HepG2 (cell line): ENCODE measurements around the gene SPAG9. TPM values are rescaled to one million over a fixed set of nuclear protein-coding genes. Genes with fewer than 3 reads are reported as not detected.

Experiments used
- AHR ChIP-seq: IDR thresholded peaks from 2 replicates; pipeline ENCODE4 v1.6.1; 2018; ENCODE audit warnings: missing genetic modification reagents, missing compliant biosample characterization
- ARNTL ChIP-seq: sonication (generic); formaldehyde crosslinking; IDR thresholded peaks from 2 replicates; pipeline ENCODE4 v1.4.0; 2020; ENCODE audit warnings: mild to moderate bottlenecking, missing genetic modification reagents
- ERF ChIP-seq: IDR thresholded peaks from 2 replicates; pipeline ENCODE4 v1.6.1; 2018; ENCODE audit warnings: missing biosample characterization, missing genetic modification reagents
- GPN1 ChIP-seq: sonication (generic); formaldehyde crosslinking; IDR thresholded peaks from 2 replicates; pipeline ENCODE4 v1.5.1; 2020; ENCODE audit warnings: missing genetic modification reagents, borderline replicate concordance
- GTF2F1 ChIP-seq: fragments of 150-350 bp; IDR thresholded peaks from 2 replicates; pipeline ENCODE4 v1.6.1; 2014; ENCODE audit warnings: low read length
- HNF4G ChIP-seq, 2 experiments: sonication (generic) in 1 of 2; formaldehyde crosslinking in 1 of 2; IDR thresholded peaks; 2 replicates each; pipeline versions ENCODE4 v1.4.0 to v1.6.1; 2011 to 2020; ENCODE audit warnings: borderline replicate concordance in 2 of 2, low read depth in 2 of 2, mild to moderate bottlenecking in 2 of 2, low read length in 1 of 2, missing genetic modification reagents in 1 of 2, moderate library complexity in 1 of 2
- HNRNPL ChIP-seq: fragments of 200-400 bp; formaldehyde crosslinking; IDR thresholded peaks from 2 replicates; pipeline ENCODE4 v1.6.1; 2017; ENCODE audit warnings: mild to moderate bottlenecking, low read depth, low read length
- KLF12 ChIP-seq: sonication (generic); formaldehyde crosslinking; IDR thresholded peaks from 2 replicates; pipeline ENCODE4 v1.4.0; 2020; ENCODE audit warnings: missing genetic modification reagents, borderline replicate concordance
- MLLT10 ChIP-seq: sonication (generic); formaldehyde crosslinking; IDR thresholded peaks from 2 replicates; pipeline ENCODE4 v1.4.0; 2020; ENCODE audit warnings: missing genetic modification reagents
- RARG ChIP-seq: sonication (generic); formaldehyde crosslinking; IDR thresholded peaks from 2 replicates; pipeline ENCODE4 v1.4.0; 2020; ENCODE audit warnings: low read depth, mild to moderate bottlenecking, missing genetic modification reagents
- RXRA ChIP-seq: sonication (generic); formaldehyde crosslinking; IDR thresholded peaks from 2 replicates; pipeline ENCODE4 v1.5.1; 2020; ENCODE audit warnings: missing genetic modification reagents
- SSRP1 ChIP-seq: IDR thresholded peaks from 2 replicates; pipeline ENCODE4 v1.6.1; 2016; ENCODE audit warnings: control low read depth
- ZBTB3 ChIP-seq: sonication (generic); formaldehyde crosslinking; IDR thresholded peaks from 2 replicates; pipeline ENCODE4 v1.4.0; 2020; ENCODE audit warnings: low read depth, mild to moderate bottlenecking, moderate library complexity, missing genetic modification reagents, borderline replicate concordance
- ZNF607 ChIP-seq: sonication (generic); formaldehyde crosslinking; IDR thresholded peaks from 2 replicates; pipeline ENCODE4 v1.5.1; 2020; ENCODE audit warnings: missing genetic modification reagents, mild to moderate bottlenecking, borderline replicate concordance
- polyA plus RNA-seq, 8 experiments: library from polyadenylated mRNA; depleted of rRNA in 3 of 8; stranded (reverse) in 7 of 8; unstranded in 1 of 8; fragments of >200 nt; fragmentation: Illumina TruSeq in 4 of 8; extraction: Trizol in 4 of 8; gene quantifications; 2 replicates each; pipeline versions ENCODE4 v1.2.1 to v1.2.3, GENCODE V29; 2011 to 2016; ENCODE audit warnings: low read depth in 4 of 8, missing spikeins in 1 of 8, mixed read lengths in 1 of 8; ENCODE audit not compliant: insufficient read depth in 1 of 8
- total RNA-seq, 5 experiments: library from RNA; depleted of rRNA; stranded (reverse); fragments of >200 nt; fragmentation: Illumina TruSeq; extraction: Trizol; gene quantifications; 2 replicates each; pipeline ENCODE4 v1.2.3, GENCODE V29; 2016; ENCODE audit warnings: low read depth in 1 of 5
- TF ChIP-seq, protein P1 (sequence below): sonication (generic); formaldehyde crosslinking; IDR thresholded peaks from 2 replicates; pipeline ENCODE4 v1.4.0; 2020; ENCODE audit warnings: mild to moderate bottlenecking, low read depth, missing genetic modification reagents
- TF ChIP-seq, protein P2 (sequence below), 2 experiments: IDR thresholded peaks; 2 replicates each; pipeline ENCODE4 v1.6.1; 2011 to 2012; ENCODE audit warnings: low read length in 2 of 2, borderline replicate concordance in 1 of 2, low read depth in 1 of 2, mild to moderate bottlenecking in 1 of 2, moderate library complexity in 1 of 2
- TF ChIP-seq, protein P3 (sequence below): sonication (generic); formaldehyde crosslinking; conservative IDR thresholded peaks from 2 replicates; pipeline ENCODE4 v1.8.0; 2022; ENCODE audit warnings: mild to moderate bottlenecking, moderate library complexity, missing genetic modification reagents
- TF ChIP-seq, protein P4 (sequence below): sonication (generic); formaldehyde crosslinking; IDR thresholded peaks from 2 replicates; pipeline ENCODE4 v1.4.0; 2020; ENCODE audit warnings: low read depth, mild to moderate bottlenecking, missing genetic modification reagents
- TF ChIP-seq, protein P5 (sequence below): sonication (generic); formaldehyde crosslinking; IDR thresholded peaks from 2 replicates; pipeline ENCODE4 v1.4.0; 2020; ENCODE audit warnings: mild to moderate bottlenecking, missing genetic modification reagents

The SPAG9 gene
- total and polyA plus RNA-seq, 2 of the 13 experiments (the other 11 are each of a cell fraction or from before 2014, with no cell fraction given): 43.2 to 78.6 TPM

DNA sequence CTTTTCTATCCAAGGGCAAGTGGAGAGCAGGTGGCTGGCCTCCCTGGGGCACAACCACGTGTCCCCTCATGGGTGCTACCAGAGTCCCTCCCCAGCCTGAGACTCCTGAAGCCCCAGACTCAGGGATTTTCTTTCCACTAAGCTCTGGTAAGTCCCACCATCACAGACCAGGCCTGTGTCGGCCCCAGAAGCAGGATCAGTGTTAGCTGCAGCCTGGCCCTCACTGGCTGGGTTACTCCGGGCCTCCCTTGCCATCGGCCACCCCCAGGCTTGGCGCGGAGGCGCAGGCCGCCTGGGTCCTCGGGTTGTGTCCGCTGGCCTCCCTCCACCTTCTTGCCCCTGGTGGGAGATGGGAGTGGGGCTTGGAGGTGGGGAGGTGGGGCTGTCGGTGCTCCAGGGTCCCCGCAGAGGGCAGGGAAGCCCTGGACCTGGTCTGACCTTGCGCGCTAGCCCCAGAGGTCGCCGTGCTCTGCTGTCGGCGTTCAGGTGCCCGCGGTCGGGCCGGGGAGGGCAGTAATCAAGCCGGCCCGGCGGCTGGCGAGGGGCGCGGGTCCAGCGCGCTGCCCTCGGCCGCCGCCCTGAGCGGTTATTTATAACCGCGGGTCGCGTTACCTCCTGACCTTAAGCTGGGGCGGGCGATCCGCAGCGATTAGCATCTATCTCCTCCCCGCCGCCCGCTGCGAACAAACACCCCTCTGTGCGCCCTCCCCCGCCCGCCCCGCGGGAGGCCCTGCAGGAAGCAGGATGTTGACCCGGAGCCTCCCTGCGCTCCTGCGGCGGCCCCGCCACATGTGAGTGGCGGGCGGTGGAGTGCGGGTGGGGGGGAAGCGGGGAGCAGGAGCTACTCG, 176.4 kb downstream of the SPAG9 start (continued):
- TF ChIP-seq MLLT10 (CRISPR knock-in tag) (no peak), ZBTB3 (CRISPR knock-in tag) (no peak; the same call in 1 of the 2 replicates), RXRA (CRISPR knock-in tag) (peak; percentile 99), ERF (peak; percentile 85), ZNF607 (CRISPR knock-in tag) (no peak), GPN1 (CRISPR knock-in tag) (peak; percentile 89), KLF12 (CRISPR knock-in tag) (peak; percentile 90; the same call in 1 of the 2 replicates), SSRP1 (CRISPR knock-in tag) (no peak), RARG (CRISPR knock-in tag) (peak; percentile 67; the same call in 1 of the 2 replicates), HNF4G (IDR thresholded peaks at IDR 0.05; ENCODE audit: borderline replicate concordance, low read depth, low read length) (peak; percentile 79; the same call in 1 of the 2 replicates), HNF4G (CRISPR knock-in tag; IDR thresholded peaks at IDR 0.05; ENCODE audit: borderline replicate concordance, low read depth) (peak; percentile 92), AHR (CRISPR knock-in tag) (peak; percentile 74), ARNTL (CRISPR knock-in tag) (peak; percentile 95), GTF2F1 (peak; percentile 72; the same call in 1 of the 2 replicates), HNRNPL (peak; percentile 95)
- TF ChIP-seq, protein P1, sequence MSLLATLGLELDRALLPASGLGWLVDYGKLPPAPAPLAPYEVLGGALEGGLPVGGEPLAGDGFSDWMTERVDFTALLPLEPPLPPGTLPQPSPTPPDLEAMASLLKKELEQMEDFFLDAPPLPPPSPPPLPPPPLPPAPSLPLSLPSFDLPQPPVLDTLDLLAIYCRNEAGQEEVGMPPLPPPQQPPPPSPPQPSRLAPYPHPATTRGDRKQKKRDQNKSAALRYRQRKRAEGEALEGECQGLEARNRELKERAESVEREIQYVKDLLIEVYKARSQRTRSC (CRISPR knock-in tag): no peak
- TF ChIP-seq, protein P2, sequence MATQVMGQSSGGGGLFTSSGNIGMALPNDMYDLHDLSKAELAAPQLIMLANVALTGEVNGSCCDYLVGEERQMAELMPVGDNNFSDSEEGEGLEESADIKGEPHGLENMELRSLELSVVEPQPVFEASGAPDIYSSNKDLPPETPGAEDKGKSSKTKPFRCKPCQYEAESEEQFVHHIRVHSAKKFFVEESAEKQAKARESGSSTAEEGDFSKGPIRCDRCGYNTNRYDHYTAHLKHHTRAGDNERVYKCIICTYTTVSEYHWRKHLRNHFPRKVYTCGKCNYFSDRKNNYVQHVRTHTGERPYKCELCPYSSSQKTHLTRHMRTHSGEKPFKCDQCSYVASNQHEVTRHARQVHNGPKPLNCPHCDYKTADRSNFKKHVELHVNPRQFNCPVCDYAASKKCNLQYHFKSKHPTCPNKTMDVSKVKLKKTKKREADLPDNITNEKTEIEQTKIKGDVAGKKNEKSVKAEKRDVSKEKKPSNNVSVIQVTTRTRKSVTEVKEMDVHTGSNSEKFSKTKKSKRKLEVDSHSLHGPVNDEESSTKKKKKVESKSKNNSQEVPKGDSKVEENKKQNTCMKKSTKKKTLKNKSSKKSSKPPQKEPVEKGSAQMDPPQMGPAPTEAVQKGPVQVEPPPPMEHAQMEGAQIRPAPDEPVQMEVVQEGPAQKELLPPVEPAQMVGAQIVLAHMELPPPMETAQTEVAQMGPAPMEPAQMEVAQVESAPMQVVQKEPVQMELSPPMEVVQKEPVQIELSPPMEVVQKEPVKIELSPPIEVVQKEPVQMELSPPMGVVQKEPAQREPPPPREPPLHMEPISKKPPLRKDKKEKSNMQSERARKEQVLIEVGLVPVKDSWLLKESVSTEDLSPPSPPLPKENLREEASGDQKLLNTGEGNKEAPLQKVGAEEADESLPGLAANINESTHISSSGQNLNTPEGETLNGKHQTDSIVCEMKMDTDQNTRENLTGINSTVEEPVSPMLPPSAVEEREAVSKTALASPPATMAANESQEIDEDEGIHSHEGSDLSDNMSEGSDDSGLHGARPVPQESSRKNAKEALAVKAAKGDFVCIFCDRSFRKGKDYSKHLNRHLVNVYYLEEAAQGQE (IDR thresholded peaks at IDR 0.05; ENCODE audit: borderline replicate concordance in 1 of 2, low read depth in 1 of 2, low read length in 2 of 2): peak in 1 of 2 experiments; percentile 77; a peak in 2 of 4 replicates
- TF ChIP-seq, protein P3, sequence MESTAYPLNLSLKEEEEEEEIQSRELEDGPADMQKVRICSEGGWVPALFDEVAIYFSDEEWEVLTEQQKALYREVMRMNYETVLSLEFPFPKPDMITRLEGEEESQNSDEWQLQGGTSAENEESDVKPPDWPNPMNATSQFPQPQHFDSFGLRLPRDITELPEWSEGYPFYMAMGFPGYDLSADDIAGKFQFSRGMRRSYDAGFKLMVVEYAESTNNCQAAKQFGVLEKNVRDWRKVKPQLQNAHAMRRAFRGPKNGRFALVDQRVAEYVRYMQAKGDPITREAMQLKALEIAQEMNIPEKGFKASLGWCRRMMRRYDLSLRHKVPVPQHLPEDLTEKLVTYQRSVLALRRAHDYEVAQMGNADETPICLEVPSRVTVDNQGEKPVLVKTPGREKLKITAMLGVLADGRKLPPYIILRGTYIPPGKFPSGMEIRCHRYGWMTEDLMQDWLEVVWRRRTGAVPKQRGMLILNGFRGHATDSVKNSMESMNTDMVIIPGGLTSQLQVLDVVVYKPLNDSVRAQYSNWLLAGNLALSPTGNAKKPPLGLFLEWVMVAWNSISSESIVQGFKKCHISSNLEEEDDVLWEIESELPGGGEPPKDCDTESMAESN: peak; percentile 86
- TF ChIP-seq, protein P4, sequence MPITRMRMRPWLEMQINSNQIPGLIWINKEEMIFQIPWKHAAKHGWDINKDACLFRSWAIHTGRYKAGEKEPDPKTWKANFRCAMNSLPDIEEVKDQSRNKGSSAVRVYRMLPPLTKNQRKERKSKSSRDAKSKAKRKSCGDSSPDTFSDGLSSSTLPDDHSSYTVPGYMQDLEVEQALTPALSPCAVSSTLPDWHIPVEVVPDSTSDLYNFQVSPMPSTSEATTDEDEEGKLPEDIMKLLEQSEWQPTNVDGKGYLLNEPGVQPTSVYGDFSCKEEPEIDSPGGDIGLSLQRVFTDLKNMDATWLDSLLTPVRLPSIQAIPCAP (CRISPR knock-in tag): no peak
- TF ChIP-seq, protein P5, sequence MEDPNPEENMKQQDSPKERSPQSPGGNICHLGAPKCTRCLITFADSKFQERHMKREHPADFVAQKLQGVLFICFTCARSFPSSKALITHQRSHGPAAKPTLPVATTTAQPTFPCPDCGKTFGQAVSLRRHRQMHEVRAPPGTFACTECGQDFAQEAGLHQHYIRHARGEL (CRISPR knock-in tag): peak; percentile 70; the same call in 1 of the 2 replicates
